K562 (cell line): ENCODE results near the gene TM7SF3. TPM values are rescaled to one million over a fixed set of nuclear protein-coding genes. Genes with fewer than 3 reads are reported as not detected.

ENCODE experiments used
- ATAC-seq: fragments of 200-7000 bp; cut with Tn5 transposase; 3 replicates; pipeline ENCODE4 v1.9.1; 2020; ENCODE audit warnings: moderate library complexity
- BruUV-seq: library from RNA; stranded (reverse); fragments of 400-500 nt; replicated peaks from 2 replicates; lab custom pipeline; 2021; lab: Mats Ljungman, UMichigan
- CTCF ChIA-PET: fragments of 300-600 bp; formaldehyde crosslinking; extraction: SDS; loops from one replicate; lab custom pipeline; 2021; ENCODE audit warnings: low intra/inter-chr PET ratio; lab: Yijun Ruan, JAX
- POLR2A ChIA-PET: fragments of 300-600, 350-650 bp; sonication (Branson Sonifier 250); formaldehyde crosslinking; extraction: SDS; loops from one replicate; lab custom pipeline; 2021; ENCODE audit warnings: antibody characterized with exemption, inconsistent platforms; lab: Yijun Ruan, JAX
- DNase-seq, 4 experiments: peaks; one replicate each; pipeline versions ENCODE4 v3.0.0 to v3.0.0-alpha.2; 2011 to 2018; ENCODE audit warnings: low spot score in 3 of 4, mixed read lengths in 3 of 4; ENCODE audit errors: extremely low read depth in 1 of 4
- FAIRE-seq: peaks from 2 replicates; lab custom pipeline; 2011; peaks lifted over from hg19 to GRCh38; lab: Jason Lieb, UNC
- H2AFZ ChIP-seq: 2 replicates; pipeline ENCODE4 v1.6.0; 2011; ENCODE audit warnings: low read depth, low read length, control low read depth, inconsistent platforms
- H3K27ac ChIP-seq: fragments of 200-600 bp; 3 replicates; pipeline ENCODE4 v1.8.0; 2011; ENCODE audit warnings: low read depth, mild to moderate bottlenecking, control low read depth, inconsistent platforms, low read length, moderate library complexity, mixed read lengths; ENCODE audit errors: extremely low read depth
- H3K27me3 ChIP-seq, 2 experiments: fragments of 300-600 bp in 1 of 2; 2 replicates in 1 of 2; 3 replicates in 1 of 2; pipeline versions ENCODE4 v1.6.0 to v1.8.0; 2011; ENCODE audit warnings: inconsistent platforms in 2 of 2, low read length in 2 of 2, mild to moderate bottlenecking in 1 of 2, mixed read lengths in 1 of 2, moderate library complexity in 1 of 2; ENCODE audit not compliant: control insufficient read depth in 2 of 2, insufficient read depth in 2 of 2
- H3K36me3 ChIP-seq: fragments of 300-600 bp; 3 replicates; pipeline ENCODE4 v1.8.0; 2011; ENCODE audit warnings: mild to moderate bottlenecking, low read length, inconsistent platforms; ENCODE audit not compliant: control insufficient read depth, insufficient read depth
- H3K4me1 ChIP-seq, 2 experiments: fragments of 200-600 bp in 1 of 2; replicated peaks in 1 of 2; 2 replicates in 1 of 2; 3 replicates in 1 of 2; pipeline versions ENCODE4 v1.5.1 to v1.8.0; 2011; ENCODE audit warnings: inconsistent platforms in 2 of 2, low read length in 2 of 2, mild to moderate bottlenecking in 1 of 2, mixed read lengths in 1 of 2, moderate library complexity in 1 of 2; ENCODE audit not compliant: control insufficient read depth in 2 of 2, insufficient read depth in 2 of 2
- H3K4me2 ChIP-seq: 2 replicates; pipeline ENCODE4 v1.6.1; 2011; ENCODE audit warnings: low read length, control low read depth, inconsistent platforms, mixed read lengths; ENCODE audit not compliant: insufficient read depth
- H3K4me3 ChIP-seq: fragments of 200-600 bp; sonication (generic), shearing (Covaris generic); 2 replicates; pipeline ENCODE4 v1.5.1; 2016; ENCODE audit warnings: control low read depth, inconsistent platforms
- H3K79me2 ChIP-seq: fragments of 200-600 bp; 3 replicates; pipeline ENCODE4 v1.8.0; 2011; ENCODE audit warnings: low read length, inconsistent platforms; ENCODE audit not compliant: control insufficient read depth, insufficient read depth
- H3K9ac ChIP-seq, 2 experiments: 2 replicates each; pipeline versions ENCODE4 v1.6.0 to v1.6.1; 2011; ENCODE audit warnings: low read depth in 2 of 2, low read length in 2 of 2, control low read depth in 1 of 2, inconsistent platforms in 1 of 2, mild to moderate bottlenecking in 1 of 2, mixed read lengths in 1 of 2; ENCODE audit not compliant: insufficient read depth in 1 of 2
- H3K9me1 ChIP-seq: one replicate; pipeline ENCODE4 v1.6.0; 2011; ENCODE audit warnings: inconsistent platforms, mild to moderate bottlenecking, low read length, moderate library complexity; ENCODE audit not compliant: control insufficient read depth, insufficient read depth
- H3K9me3 ChIP-seq: replicated peaks from 2 replicates; pipeline ENCODE4 v1.5.1; 2011; ENCODE audit warnings: low read depth, low read length, inconsistent platforms; ENCODE audit not compliant: control insufficient read depth, insufficient read depth
- H4K20me1 ChIP-seq: replicated peaks from 2 replicates; pipeline ENCODE4 v1.6.1; 2011; ENCODE audit warnings: low read length, inconsistent platforms, mixed read lengths; ENCODE audit not compliant: control insufficient read depth, insufficient read depth
- CTCFL ChIP-seq: IDR thresholded peaks from 2 replicates; pipeline ENCODE4 v1.6.1; 2011; ENCODE audit warnings: borderline replicate concordance, low read depth, mild to moderate bottlenecking, moderate library complexity, low read length; ENCODE audit not compliant: insufficient read depth, poor library complexity, severe bottlenecking
- KLF13 ChIP-seq: fragments of 450-650 bp; IDR thresholded peaks from 2 replicates; pipeline ENCODE4 v1.6.1; 2016; ENCODE audit warnings: missing genetic modification characterization, low read depth, mild to moderate bottlenecking, missing compliant biosample characterization, moderate library complexity, borderline replicate concordance
- MTA3 ChIP-seq: fragments of 450-650 bp; formaldehyde crosslinking; IDR thresholded peaks from 2 replicates; pipeline ENCODE4 v1.6.1; 2017; ENCODE audit warnings: mild to moderate bottlenecking, borderline replicate concordance
- PREB ChIP-seq: sonication (generic); formaldehyde crosslinking; IDR thresholded peaks from 2 replicates; pipeline ENCODE4 v1.8.1; 2023; ENCODE audit warnings: mild to moderate bottlenecking, missing genetic modification reagents
- SAFB ChIP-seq: fragments of 200-400 bp; formaldehyde crosslinking; IDR thresholded peaks from 2 replicates; pipeline ENCODE4 v1.6.1; 2017; ENCODE audit warnings: low read depth, low read length, borderline replicate concordance
- XRCC5 ChIP-seq: fragments of 200-400 bp; formaldehyde crosslinking; IDR thresholded peaks from 2 replicates; pipeline ENCODE4 v1.6.1; 2017; ENCODE audit warnings: low read depth, mild to moderate bottlenecking, low read length
- ZNF24 ChIP-seq: fragments of 450-650 bp; IDR thresholded peaks from 2 replicates; pipeline ENCODE4 v1.6.1; 2016
- WGBS: fragments of 100-300 bp; shearing (Covaris generic); methylation state at CpG from one replicate; pipeline ENCODE4 v1.1.6; 2016; ENCODE audit warnings: low coverage, mixed read lengths; ENCODE audit not compliant: insufficient coverage; ENCODE audit errors: missing lambda C conversion rate; 5-methylcytosine and 5-hydroxymethylcytosine counted together
- in situ Hi-C: fragments of 300-500 bp; cut with MboI; formaldehyde crosslinking; loops from 4 replicates; pipeline ENCODE4 v1.15.0; 2018; ENCODE audit warnings: inconsistent platforms, mixed read lengths
- intact Hi-C: fragments of 100-400 bp; cut with micrococcal nuclease; formaldehyde crosslinking; loops from 2 replicates; pipeline ENCODE4 v1.14.2; 2022
- polyA plus RNA-seq, 8 experiments: library from polyadenylated mRNA; depleted of rRNA in 4 of 8; stranded (reverse) in 5 of 8; unstranded in 3 of 8; fragments of >200 nt; fragmentation: Nextera tagmentation in 2 of 8; fragmentation: Illumina TruSeq in 1 of 8; extraction: Ambion mirVana in 2 of 8; extraction: Trizol in 1 of 8; gene quantifications; 2 replicates each; pipeline versions ENCODE4 v1.2.1 to v1.2.3, GENCODE V29; 2011 to 2014; ENCODE audit warnings: inconsistent platforms in 1 of 8, missing spikeins in 1 of 8
- total RNA-seq, 7 experiments: library from RNA; depleted of rRNA in 6 of 7; stranded (reverse); fragments of >200 nt in 6 of 7; fragmentation: Illumina TruSeq in 2 of 7; extraction: Trizol in 2 of 7; gene quantifications; 2 replicates each; pipeline versions ENCODE4 v1.2.1 to v1.2.3, GENCODE V29; 2011 to 2021; ENCODE audit warnings: low replicate concordance in 1 of 7
- TF ChIP-seq, protein P1 (sequence below): sonication (generic); formaldehyde crosslinking; IDR thresholded peaks from 2 replicates; pipeline ENCODE4 v1.5.0; 2020; ENCODE audit warnings: missing genetic modification reagents
- TF ChIP-seq, protein P2 (sequence below): fragments of 450-650 bp; conservative IDR thresholded peaks from 2 replicates; pipeline ENCODE4 v1.6.1; 2016; ENCODE audit warnings: missing genetic modification characterization, low read depth, mild to moderate bottlenecking, control low read depth, missing compliant biosample characterization

The TM7SF3 gene
- total and polyA plus RNA-seq, 9 of the 15 experiments (the other 6 are each of a cell fraction or from before 2014, with no cell fraction given), result 9.3 to 90.4 (median 24.8) TPM

- intact Hi-C loops, result no loop called here
- FAIRE-seq (no peak), DNase-seq (no peak), ATAC-seq (no peak)
- TF ChIP-seq XRCC5 (no peak), MTA3 (no peak), SAFB (no peak), CTCFL (no peak), PREB (no peak), ZNF24 (no peak), KLF13 (tag) (no peak)
- TF ChIP-seq, protein P1, sequence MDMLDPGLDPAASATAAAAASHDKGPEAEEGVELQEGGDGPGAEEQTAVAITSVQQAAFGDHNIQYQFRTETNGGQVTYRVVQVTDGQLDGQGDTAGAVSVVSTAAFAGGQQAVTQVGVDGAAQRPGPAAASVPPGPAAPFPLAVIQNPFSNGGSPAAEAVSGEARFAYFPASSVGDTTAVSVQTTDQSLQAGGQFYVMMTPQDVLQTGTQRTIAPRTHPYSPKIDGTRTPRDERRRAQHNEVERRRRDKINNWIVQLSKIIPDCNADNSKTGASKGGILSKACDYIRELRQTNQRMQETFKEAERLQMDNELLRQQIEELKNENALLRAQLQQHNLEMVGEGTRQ, result no peak
- TF ChIP-seq, protein P2, sequence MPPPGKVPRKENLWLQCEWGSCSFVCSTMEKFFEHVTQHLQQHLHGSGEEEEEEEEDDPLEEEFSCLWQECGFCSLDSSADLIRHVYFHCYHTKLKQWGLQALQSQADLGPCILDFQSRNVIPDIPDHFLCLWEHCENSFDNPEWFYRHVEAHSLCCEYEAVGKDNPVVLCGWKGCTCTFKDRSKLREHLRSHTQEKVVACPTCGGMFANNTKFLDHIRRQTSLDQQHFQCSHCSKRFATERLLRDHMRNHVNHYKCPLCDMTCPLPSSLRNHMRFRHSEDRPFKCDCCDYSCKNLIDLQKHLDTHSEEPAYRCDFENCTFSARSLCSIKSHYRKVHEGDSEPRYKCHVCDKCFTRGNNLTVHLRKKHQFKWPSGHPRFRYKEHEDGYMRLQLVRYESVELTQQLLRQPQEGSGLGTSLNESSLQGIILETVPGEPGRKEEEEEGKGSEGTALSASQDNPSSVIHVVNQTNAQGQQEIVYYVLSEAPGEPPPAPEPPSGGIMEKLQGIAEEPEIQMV (tag), result no peak
- Histone ChIP-seq H3K36me3 (peaks cover 32% of the 10 kb centered on the region), H3K9ac (no peak overlapping the region), H3K79me2 (no peaks in the 10 kb centered on the region), H3K4me3 (no peak overlapping the region), H4K20me1 (no peaks in the 10 kb centered on the region), H3K4me1 (no peaks in the 10 kb centered on the region), H2AFZ (no peak overlapping the region), H3K4me2 (no peak overlapping the region), H3K9me1 (no peaks in the 10 kb centered on the region), H3K27me3 (no peaks in the 10 kb centered on the region), H3K27ac (no peak overlapping the region), H3K9me3 (no peaks in the 10 kb centered on the region)
- 67% methylated on average over 1 of the region's 1 CpG for WGBS
- in situ Hi-C loops, result no loop called here
- POLR2A ChIA-PET, result no interaction called here
- BruUV-seq, result no TSS peak
- CTCF ChIA-PET, result no interaction called here
Measured at GRCh38 chr12:26994109-26994508, 20.1 kb downstream of the TM7SF3 start.
